ENCODE data around the gene KRT80.
A peak's percentile ranks its signal among the peaks of the same experiment; 100 is the strongest.

Gene KRT80

DNA sequence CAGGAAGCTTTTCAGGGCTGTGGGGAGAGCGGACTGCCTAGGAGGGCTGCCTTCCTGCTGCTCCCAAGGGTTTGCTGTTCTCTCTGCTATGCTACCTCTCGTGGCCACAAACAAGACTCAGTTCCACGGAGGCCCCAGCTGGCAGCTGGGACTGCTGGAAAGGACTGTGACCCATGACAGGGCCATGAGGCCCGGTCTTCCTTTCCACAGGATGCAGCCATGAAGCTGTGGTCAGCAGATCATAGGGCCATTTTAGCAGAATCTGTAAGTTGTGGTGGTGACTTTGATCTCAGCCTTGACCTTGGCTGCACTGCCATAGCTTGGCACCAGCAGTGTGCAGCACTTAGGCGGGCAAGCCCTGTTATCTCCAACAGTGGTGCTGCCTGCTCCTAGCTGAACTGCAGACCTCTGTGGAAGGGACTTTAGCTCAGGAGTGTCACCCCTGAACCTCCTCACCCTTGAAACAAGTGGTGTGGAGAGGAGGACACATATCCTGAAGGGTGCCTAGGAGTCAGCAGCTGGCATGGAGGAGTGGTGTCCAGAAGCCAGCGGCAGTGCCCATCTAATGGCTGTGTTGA lies 12.3 kb downstream of the KRT80 start:
- DNase-seq (ENCODE audit: low spot score): no peak

GRCh38 chr12:52178984-52179383 lies 12.8 kb downstream of the KRT80 start:
- no peak for DNase-seq (ENCODE audit: low spot score)

DNA sequence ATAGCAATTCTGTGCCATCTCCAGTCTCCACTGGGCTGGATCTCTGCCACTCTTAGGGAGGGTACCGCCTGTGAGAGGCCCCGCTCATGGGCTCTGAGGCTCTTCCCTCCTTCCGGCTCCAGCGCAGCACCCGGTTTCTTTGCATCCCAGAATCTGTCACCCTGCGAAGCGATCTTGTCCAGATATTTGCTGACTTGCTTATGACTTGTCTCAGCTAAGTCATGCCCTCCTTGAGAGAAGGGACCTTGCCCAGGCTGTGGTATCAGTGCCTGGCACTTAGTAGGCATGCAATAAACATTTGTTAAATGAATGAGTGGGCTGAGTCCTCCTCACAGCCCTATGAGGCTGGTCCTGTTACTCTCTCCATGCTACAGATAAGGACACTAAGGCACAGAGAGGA lies 13.4 kb downstream of the KRT80 start:
- DNase-seq (ENCODE audit: low spot score): no peak

DNA sequence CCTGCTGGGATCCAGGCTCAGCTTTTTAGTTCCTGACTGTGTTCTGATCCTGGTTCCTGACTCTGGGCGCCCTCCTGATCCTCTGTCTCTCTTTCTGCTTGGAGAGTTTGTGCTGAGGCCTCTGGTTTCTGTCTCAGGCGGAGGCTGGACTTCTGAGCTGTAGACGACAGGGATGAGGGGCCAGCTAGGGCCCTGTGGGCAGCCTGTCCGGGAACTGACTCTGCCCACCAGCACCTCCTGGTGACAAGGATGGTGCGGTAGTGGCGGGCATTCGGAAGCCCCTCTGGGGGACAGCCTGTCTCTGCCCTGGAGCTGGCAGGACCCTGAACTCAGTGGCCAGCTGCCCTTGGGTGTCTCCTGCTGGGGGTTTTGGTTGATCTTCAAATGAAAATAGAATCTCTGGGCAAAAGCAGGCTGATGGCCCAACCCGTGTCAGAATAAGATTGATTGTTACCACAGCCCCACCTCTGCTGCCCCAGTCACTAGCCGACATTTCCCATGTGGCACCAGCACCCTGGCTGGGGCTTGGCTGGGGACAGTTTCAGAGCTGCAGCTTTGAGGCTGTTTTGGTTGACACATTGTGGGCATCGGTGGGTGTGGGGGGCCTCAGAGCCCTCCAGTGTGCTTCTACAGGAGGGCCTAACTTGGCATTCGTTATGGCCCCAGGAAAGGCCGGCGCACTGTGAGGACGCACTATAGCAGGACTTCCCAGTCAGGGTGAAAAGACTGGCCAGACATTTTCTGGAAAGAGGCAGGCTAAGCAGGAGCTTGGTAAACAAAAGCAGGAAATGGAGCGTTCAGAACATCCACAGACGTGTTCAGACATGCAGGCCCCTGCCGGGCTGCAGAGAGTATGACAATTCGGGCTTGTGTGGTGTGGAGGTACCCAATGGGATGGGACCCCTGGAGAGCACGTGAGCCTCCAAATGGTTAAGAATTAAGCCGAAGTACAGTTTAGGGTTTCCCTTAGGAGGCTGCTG lies 16.2 kb downstream of the KRT80 start:
- DNase-seq (ENCODE audit: low spot score): no peak

DNA sequence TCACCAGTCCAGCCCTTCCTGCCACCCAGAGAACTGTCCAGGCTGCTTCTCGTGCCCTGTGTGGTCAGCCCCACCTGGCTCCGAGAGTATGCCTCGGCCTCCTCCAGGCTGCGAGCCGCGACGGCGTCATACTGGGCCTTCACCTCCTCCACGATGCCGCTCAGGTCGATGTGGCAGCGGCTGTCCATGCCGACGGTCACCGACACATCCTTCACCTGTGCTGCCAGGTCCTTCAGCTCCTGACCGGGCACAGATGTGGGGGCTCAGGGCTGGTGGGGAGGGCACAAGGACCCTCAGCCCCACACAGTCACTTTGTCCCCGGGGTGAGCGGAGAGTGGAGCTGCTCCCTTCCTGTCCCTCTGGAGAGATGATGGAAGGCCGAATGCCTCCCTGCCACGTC lies 18.3 kb downstream of the KRT80 start:
- no peak for DNase-seq (ENCODE audit: low spot score)

GRCh38 chr12:52172956-52173355 lies 18.9 kb downstream of the KRT80 start:
- no peak for DNase-seq (ENCODE audit: low spot score)

GRCh38 chr12:52171950-52172512 lies 19.8 kb downstream of the KRT80 start:
- DNase-seq (ENCODE audit: low spot score): peak; percentile 42

DNA sequence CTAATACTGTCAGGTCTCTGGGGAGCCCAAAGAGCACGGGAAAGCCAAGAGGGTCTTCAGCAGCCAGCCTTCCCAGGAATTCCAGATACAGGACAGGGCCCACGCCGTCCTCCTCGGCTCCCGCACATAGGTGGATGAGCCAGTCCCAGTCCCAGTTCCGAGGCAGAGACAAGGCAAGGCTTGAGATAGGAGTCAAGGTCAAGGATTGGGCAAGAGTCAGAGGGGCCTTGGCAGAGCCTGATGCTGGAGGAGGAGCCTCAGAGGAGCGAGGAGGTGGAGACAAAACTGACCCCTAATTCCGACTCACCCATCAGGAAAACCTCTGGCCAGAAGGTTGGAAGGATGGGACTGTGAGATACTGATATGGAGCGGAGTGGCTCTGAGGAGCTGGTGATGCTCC lies 21.0 kb downstream of the KRT80 start:
- no peak for DNase-seq (ENCODE audit: low spot score)

- DNase-seq (ENCODE audit: low spot score): no peak
Measured at GRCh38 chr12:52169886-52170285, 21.9 kb downstream of the KRT80 start.

DNA sequence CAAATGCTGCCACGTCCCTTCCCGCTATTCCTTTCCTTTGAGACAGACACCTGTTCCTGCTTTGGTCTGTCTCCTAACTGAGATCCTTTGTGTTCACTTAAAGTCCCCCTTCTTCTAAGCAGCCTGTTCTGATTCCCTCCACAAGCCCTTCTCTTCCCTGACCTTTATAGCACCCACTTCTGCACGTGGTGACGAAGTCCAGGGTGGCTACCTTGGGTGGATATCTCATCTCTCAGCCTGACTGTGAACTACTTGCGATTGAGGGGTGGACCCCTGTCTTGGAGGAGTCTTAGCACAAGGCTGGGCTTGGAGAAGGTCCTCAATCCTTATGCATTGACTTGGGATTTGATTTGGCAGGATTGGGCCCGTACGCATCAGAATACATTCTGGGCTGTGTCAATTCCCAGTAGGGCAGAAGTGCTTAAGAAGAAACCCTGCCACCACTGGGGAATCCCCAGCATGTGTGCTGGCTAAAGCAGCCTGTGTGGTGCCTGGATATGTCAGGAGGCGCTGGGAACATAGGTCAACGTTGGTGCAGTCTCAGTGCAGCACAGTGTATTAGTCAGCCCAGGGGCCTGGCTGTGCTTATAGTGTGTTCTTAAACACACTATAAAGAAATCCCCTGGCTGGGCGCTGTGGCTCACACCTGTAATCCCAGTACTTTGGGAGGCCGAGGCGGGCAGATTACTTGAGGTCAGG lies 23.6 kb downstream of the KRT80 start:
- DNase-seq (ENCODE audit: low spot score): no peak

- no peak for DNase-seq (ENCODE audit: low spot score)
Measured at GRCh38 chr12:52167526-52167925, 24.3 kb downstream of the KRT80 start.

- DNase-seq (ENCODE audit: low spot score): no peak
Measured at GRCh38 chr12:52166672-52167071, 25.1 kb downstream of the KRT80 start.

GRCh38 chr12:52165096-52165855 lies 26.5 kb downstream of the KRT80 start:
- no peak for DNase-seq (ENCODE audit: low spot score)

DNA sequence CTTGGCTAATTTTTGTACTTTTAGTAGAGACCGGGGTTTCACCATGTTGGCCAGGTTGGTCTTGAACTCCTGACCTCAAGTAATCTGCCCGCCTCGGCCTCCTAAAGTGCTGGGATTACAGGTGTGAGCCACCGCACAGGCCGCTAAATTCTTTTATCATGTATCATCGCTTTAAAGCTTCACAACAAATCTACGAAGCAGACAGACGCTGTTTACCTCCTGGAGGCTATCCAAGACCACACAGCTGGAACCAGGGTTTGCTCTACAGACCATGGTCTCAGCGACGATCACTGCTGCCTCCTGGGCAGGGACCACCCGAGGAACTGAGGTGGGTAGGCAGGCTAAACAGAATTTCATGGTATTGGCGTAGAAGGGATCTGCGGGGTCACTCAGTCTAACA lies 27.2 kb downstream of the KRT80 start:
- no peak for DNase-seq (ENCODE audit: low spot score)

DNA sequence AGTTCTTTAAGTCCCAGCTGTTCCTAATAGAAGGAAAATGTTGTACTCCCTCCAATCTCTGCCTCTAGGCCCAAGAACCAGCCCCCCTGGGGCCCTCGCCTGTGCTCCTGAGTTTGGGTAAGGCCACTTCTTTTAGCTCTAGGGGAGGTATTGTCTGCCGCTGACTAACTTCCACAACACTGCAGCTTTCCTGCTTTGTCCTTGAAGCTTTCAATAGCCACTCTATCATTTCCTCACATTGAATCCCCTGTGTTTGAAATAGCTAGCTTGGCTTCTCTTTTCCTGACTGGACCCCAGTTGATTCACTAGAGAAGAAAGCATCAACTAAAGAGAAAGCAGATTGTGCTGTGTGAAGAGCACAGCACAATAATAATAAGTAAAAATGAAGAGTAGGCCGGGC lies 28.8 kb downstream of the KRT80 start:
- no peak for DNase-seq (ENCODE audit: low spot score)

GRCh38 chr12:52160200-52160599 lies 31.6 kb downstream of the KRT80 start:
- no peak for DNase-seq (ENCODE audit: low spot score)

GRCh38 chr12:52157566-52158150 lies 34.2 kb downstream of the KRT80 start:
- DNase-seq (ENCODE audit: low spot score): no peak

GRCh38 chr12:52156757-52157565 lies 34.9 kb downstream of the KRT80 start:
- peak; percentile 70 for DNase-seq (ENCODE audit: low spot score)

- no peak for DNase-seq (ENCODE audit: low spot score)
Measured at GRCh38 chr12:52156311-52156710, 35.5 kb downstream of the KRT80 start.

DNA sequence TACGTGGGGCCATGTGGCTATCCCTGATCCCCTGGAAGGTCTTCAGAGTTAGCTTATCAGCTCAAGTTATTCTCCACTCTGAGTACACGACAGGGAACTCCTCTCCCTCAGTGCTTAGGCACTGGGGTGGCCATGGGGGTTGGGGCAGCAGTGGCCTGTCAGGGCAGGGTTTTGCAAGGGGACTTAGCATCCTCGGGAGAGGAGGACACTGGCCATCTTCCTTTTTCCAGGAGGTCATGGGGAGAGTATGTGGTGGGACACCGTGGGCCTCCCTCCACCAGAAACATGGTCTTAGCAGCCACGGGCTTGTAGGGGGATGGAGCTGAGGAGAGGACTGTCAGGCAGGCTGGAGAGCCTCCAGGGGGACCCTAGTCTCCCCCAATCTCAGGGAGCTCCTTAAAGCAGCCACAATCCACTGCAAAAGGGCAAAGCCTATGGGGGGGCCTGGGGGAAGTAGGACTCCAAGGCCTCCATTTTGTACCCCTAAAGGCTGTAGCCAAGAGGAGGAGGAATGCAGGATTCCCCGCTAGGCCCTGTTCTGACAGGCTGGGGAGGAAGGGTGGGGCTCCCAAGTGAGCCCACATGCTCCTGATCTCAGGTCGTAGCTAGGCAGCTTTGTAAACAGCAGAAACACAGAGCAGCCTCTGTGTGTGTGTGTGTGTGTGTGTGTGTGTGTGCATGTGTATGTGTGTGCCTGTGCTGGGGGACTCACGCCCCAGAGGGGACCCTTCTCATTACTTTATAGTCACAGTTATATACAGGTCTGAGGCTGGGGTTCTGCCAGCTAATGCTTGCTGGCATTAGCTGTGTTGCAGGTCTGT lies 36.6 kb downstream of the KRT80 start:
- no peak for DNase-seq (ENCODE audit: low spot score)
